ENCODE results near the gene ITGB2. TPM values are rescaled to one million over a fixed set of nuclear protein-coding genes. Genes with fewer than 3 reads are reported as not detected.
A peak's percentile ranks its signal among the peaks of the same experiment; 100 is the strongest.

ITGB2 gene
- total RNA-seq, 1 donor from 2014 or later, result 18.6 TPM

DNA sequence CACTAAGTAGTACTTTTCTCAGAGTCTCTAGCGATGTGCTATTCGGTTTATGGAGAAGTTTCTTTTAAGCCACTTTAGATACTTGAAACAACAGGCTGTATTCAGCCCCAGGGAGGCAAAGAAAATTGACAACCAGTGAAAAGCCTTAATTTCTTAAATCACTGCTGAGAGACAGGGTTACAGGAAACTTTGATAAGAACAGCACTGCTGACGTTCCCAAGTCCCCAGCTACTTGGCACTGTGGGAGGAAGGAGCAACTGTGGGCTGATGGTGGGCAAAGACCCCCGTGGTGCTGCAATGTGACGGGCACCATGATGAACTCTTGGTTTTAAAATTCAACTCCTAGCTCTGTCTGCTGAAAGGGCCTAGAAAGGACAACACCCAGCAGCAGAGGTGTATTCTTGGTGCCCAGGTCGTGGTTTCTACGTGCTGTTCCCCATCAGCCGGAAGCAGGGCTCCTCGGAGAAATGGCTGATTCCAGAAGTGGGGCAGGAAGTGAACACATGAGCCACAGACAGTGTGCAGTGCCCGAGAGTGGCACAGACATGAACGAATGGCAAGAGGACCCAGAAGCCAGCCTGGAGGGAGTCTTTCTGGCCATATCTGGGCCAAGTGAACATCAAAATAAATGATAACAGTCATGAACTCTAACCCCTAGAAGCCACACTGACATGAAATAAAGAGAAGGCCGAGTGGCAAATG lies 52.5 kb downstream of the ITGB2 start:
- Histone ChIP-seq H3K36me3 (peaks cover 23% of the 10 kb centered on the region), H3K27ac (replicated peaks) (peak overlapping the region; percentile 99), H3K27me3 (ENCODE audit: low read depth) (no peaks in the 10 kb centered on the region), H3K9me3 (replicated peaks) (no peaks in the 10 kb centered on the region), H3K4me3 (no peak overlapping the region), H3K4me1 (peaks cover 93% of the 10 kb centered on the region)
- no peak for DNase-seq
- TF ChIP-seq, protein P1, sequence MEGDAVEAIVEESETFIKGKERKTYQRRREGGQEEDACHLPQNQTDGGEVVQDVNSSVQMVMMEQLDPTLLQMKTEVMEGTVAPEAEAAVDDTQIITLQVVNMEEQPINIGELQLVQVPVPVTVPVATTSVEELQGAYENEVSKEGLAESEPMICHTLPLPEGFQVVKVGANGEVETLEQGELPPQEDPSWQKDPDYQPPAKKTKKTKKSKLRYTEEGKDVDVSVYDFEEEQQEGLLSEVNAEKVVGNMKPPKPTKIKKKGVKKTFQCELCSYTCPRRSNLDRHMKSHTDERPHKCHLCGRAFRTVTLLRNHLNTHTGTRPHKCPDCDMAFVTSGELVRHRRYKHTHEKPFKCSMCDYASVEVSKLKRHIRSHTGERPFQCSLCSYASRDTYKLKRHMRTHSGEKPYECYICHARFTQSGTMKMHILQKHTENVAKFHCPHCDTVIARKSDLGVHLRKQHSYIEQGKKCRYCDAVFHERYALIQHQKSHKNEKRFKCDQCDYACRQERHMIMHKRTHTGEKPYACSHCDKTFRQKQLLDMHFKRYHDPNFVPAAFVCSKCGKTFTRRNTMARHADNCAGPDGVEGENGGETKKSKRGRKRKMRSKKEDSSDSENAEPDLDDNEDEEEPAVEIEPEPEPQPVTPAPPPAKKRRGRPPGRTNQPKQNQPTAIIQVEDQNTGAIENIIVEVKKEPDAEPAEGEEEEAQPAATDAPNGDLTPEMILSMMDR (IDR thresholded peaks at IDR 0.05; ENCODE audit: borderline replicate concordance), result no peak
- intact Hi-C loops (cut with micrococcal nuclease), result no loop called here

DNA sequence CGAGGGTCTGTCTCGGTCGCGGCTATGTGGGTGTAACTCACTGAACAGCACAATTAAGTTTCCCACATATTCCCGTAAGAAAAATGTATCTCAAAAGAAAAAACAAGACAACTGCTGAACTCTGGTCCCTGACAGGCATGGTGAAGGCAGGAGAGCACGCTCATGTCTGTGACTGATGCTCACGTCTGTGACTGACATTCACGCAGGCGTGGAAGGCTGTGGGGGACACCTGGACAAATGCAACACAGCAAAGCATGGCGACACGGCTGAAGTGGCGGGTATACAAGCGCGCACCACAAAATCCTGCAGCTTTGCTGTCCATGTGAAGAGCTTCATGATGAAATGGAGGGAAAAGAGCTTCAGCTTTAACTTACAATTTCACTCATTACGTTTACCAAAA lies 53.2 kb downstream of the ITGB2 start:
- DNase-seq, result no peak
- intact Hi-C loops (cut with micrococcal nuclease), result no loop called here
- no peak overlapping the region for H3K4me3 ChIP-seq
- H3K27ac ChIP-seq (replicated peaks), result no peak overlapping the region
- TF ChIP-seq, protein P1 (IDR thresholded peaks at IDR 0.05; ENCODE audit: borderline replicate concordance), result no peak
- no peaks in the 10 kb centered on the region for H3K9me3 ChIP-seq (replicated peaks)
- H3K36me3 ChIP-seq, result peaks cover 23% of the 10 kb centered on the region
- no peaks in the 10 kb centered on the region for H3K27me3 ChIP-seq (ENCODE audit: low read depth)
- H3K4me1 ChIP-seq, result peaks cover 89% of the 10 kb centered on the region

DNA sequence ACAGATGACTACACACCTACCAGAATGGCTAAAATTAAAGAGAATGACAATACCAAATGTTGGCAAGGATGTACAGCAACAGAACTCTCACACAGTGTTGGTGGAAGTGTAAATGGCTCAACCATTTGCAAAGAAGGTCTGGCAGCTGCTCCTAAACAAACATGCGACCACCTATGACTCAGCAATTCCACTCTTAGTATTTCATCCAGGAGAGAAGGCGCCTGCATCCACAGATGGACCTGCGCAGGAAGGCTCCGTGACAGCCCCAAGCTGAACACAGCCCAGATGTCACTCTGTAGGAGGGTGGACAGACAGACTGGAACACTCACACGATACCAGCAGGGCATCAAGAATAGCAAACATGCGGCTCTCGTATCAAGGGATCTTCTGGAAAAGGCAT lies 53.9 kb downstream of the ITGB2 start:
- no peak overlapping the region for H3K27ac ChIP-seq (replicated peaks)
- H3K4me1 ChIP-seq, result peaks cover 89% of the 10 kb centered on the region
- no peak for DNase-seq
- H3K4me3 ChIP-seq, result peak overlapping the region; percentile 10
- H3K9me3 ChIP-seq (replicated peaks), result no peaks in the 10 kb centered on the region
- peaks cover 23% of the 10 kb centered on the region for H3K36me3 ChIP-seq
- TF ChIP-seq, protein P1 (IDR thresholded peaks at IDR 0.05; ENCODE audit: borderline replicate concordance), result no peak
- H3K27me3 ChIP-seq (ENCODE audit: low read depth), result no peaks in the 10 kb centered on the region
- intact Hi-C loops (cut with micrococcal nuclease), result no loop called here

DNA sequence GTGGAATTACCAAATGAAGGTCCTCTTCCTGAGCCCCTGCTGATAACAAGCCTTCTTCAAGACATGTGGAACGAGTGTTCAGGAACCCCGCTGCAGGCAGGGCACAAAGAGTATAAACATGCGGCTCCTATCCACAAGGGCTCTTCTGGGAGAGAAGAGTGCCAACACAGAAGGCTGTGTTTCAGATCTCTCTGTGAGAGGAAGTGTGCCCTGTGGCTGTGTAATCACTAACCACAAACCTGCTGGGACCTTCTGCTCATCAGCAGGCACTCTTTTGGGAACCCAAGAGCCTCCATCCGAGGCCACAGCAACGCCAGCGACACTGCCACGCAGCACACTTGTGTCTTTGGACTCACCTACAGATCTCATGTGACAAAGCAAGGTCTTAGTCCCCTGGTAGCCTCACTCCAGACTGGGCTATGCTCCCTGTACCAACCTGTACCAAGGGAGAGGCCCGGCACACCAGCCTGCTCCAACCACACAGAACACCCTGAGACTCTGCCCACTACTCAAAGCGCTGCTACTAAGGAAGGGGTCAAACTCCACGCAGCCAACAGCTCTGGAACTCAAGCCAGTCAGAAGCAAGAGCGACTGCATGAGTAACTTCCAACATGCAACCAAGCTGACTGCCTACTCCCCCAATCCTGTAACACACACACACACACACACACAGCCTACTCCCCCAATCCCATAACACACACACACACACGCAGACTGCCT lies 55.0 kb downstream of the ITGB2 start:
- intact Hi-C loops (cut with micrococcal nuclease), result no loop called here
- no peaks in the 10 kb centered on the region for H3K9me3 ChIP-seq (replicated peaks)
- H3K27me3 ChIP-seq (ENCODE audit: low read depth), result no peaks in the 10 kb centered on the region
- H3K27ac ChIP-seq (replicated peaks), result peak overlapping the region; percentile 54
- DNase-seq, result no peak
- peaks cover 24% of the 10 kb centered on the region for H3K36me3 ChIP-seq
- H3K4me3 ChIP-seq, result no peak overlapping the region
- TF ChIP-seq, protein P1 (IDR thresholded peaks at IDR 0.05; ENCODE audit: borderline replicate concordance), result no peak
- peaks cover 85% of the 10 kb centered on the region for H3K4me1 ChIP-seq

DNA sequence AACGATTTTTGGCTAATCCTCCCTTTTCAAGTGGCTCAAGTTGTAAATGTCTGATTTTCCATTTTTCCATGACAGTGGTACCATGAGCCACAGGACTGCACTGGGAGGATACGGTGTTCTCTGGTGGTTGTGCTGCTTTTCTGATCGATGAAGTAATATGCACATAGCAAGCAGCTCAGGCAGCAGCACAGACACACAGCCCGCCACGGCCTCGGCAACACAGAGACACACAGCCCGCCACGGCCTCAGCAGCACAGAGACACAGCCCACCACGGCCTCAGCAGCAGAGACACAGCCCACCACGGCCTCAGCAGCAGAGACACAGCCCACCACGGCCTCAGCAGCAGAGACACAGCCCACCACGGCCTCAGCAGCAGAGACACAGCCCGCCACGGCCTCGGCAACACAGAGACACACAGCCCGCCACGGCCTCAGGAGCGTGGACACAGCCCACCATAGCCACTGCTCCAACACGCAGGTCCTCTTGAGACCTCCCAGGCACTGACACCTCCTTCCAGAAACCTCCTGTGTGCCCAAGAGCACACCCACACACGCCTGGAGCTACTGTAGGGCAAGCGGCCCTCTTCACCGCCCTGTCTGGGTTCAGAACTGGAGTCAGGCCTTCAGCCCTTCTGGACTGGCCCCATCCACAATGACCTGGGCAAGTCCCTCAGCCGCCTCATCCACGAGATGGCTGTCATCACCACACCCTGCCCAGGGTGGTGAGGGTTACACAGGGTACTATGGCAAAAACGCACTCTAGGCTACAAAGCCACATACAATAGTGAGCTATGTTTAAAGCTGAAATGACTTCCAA lies 57.6 kb downstream of the ITGB2 start:
- no peaks in the 10 kb centered on the region for H3K27me3 ChIP-seq (ENCODE audit: low read depth)
- H3K4me3 ChIP-seq, result no peak overlapping the region
- no peak overlapping the region for H3K27ac ChIP-seq (replicated peaks)
- H3K9me3 ChIP-seq (replicated peaks), result no peaks in the 10 kb centered on the region
- TF ChIP-seq, protein P1 (IDR thresholded peaks at IDR 0.05; ENCODE audit: borderline replicate concordance), result no peak
- no peak for DNase-seq
- peaks cover 76% of the 10 kb centered on the region for H3K4me1 ChIP-seq
- intact Hi-C loops (cut with micrococcal nuclease), result no loop called here
- H3K36me3 ChIP-seq, result peaks cover 43% of the 10 kb centered on the region

Measured in left ventricle myocardium inferior (tissue), 1 donor.